Urothelium cell line (cell line): ENCODE measurements around the gene NMBR.
"Not testable (repeated sequence)": the region's sequence is repeated elsewhere in the genome, so short reads cannot be mapped to it uniquely, and the experiment has no call there.

Source experiments
- DNase-seq: peaks from one replicate; pipeline ENCODE4 v3.0.0; 2011; ENCODE audit warnings: low spot score, mixed read lengths
- FAIRE-seq: peaks from 2 replicates; lab custom pipeline; 2011; peaks lifted over from hg19 to GRCh38; lab: Jason Lieb, UNC

NMBR gene

DNA sequence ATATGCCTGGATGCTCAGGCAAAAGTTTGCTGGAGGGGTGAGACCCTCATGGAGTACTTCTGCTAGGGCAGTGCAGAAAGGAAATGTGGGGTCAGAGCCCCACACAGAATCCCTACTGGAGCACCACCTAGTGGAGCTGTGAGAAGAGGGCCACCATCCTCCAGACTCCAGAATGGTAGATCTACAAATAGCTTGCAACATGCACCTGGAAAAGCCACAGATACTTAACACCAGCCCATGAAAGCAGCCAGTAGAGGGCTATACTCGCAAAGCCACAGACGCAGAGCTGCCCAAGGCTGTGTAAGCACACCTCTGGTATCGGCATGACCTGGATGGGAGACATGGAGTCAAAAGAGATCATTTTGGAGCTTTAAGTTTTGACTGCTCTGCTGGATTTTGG, 74.9 kb downstream of the NMBR start:
- FAIRE-seq, result no peak
- no peak for DNase-seq

DNA sequence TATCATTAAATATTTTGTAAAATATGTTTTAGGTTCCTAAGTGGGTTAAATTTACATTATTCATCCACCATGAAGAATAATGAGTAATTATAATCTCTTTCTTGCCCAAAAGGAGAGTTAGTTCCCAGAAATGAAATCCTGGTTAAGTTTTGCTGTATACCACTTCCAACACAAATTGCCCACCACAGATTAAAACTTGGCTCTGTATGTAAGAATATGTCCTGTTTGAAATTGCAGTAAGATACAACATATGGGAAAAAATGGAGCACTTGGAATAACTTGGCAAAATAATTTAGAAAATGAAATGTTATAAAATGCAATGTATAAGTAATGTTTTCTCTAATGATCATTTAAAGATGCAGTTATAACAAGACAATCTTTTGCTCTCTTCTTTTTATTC, 78.5 kb downstream of the NMBR start:
- DNase-seq, result no peak
- no peak for FAIRE-seq

DNA sequence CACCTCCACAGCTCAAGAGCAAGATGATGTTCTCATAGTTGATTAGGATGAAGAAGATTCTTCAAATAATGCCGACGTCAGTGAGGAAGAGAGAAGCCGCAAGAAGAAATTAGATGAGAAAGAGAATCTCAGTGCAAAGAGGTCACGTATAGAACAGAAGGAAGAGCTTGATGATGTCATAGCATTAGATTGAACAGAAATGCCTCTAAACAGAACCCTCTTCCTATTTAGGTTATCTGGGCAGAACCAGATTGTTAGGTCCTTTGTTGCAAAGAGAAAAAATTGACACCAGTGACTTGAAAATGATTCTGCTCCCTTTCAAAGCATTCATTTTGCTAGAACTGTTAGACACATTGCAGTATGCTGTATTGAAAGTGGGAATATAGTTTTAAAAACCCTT, 84.1 kb downstream of the NMBR start:
- not testable (repeated sequence) for FAIRE-seq, DNase-seq

DNA sequence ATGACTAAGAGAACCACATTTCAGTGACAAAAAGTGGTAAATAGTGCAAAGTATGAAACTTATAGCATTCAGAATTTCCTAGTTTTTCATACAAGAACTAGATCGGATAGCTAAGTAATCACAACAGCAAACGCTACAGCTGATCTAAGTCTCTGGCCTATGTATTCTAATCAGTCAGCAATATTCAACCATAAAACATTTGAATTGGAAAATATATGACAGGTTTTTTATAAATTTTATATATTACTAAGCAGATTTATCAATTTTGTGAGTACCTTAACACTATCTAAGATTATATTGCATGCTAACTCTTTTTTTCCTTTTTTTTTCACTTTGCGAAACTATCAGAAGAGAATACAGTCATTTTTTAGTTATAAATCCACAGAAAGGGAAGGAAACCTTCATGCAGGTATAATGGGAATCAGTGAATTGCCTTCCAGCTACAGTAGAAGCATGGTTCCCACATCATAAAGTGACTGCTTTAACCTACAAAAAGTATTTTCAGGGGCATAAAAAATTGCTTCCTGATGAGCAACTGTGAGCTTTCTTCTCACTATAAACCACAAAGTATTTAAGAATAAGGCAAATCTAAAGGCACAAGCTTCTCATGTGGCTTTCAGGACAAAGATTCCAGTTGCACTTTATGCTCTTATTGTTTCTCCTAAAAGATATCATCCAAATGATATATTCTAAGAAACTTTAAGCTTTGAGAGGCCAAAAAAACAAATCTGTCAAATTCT, 88.2 kb downstream of the NMBR start:
- no peak for DNase-seq
- FAIRE-seq, result no peak

DNA sequence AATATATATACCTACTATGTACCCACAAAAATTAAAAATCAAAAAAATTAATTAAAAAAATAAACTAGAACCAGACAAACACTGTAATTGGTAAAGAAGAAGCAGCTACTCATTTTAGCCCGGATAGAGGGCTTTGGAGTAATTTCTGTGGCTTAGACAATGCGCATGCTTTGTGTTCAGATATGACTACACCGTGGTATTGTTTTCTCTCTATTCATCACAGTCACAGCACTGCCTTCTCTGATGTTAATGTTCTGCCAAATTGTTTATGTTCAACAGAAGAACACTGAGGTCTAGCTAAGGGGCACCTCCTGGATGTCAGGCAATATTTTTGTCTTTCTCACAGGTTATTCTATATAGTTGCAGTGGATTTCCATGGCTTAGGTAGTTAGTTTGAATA, 91.7 kb downstream of the NMBR start:
- DNase-seq (no peak), FAIRE-seq (no peak)

DNA sequence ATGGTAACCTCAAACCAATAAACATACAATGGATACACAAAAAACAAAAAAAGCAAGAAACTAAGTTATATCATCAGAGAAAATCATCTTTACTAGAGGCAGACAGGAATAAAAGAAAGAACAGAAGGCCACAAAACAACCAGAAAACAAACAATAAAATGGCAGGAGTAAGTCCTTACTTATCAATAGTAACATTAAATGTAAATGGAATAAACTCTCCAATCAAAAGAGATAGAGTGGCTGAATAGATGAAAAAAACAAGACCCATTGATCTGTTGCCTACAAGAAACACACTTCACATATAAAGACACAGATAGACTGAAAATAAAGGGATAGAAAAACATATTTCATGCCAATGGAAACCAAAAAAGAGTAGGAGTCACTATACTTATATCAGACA, 95.5 kb downstream of the NMBR start:
- no peak for FAIRE-seq
- DNase-seq, result no peak

DNA sequence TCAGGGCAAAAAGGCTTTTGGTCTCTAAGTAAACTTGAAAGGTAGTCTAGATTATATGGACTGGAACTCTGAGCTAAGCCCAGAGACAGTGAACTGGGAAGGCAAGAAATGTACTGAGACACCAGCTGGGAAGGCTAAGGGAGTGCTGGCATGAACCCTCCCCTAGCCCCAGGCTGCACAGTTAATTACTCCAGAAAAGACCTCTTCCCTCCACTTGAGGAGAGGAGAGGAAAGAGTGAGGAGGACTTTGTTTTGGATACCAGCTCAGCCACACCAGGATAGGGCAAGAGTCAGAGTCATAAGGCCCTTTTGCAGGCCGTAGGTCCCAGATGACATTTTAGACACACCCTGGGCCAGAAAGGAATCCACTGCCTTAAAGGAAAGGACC, 98.3 kb downstream of the NMBR start:
- DNase-seq (no peak), FAIRE-seq (no peak)

DNA sequence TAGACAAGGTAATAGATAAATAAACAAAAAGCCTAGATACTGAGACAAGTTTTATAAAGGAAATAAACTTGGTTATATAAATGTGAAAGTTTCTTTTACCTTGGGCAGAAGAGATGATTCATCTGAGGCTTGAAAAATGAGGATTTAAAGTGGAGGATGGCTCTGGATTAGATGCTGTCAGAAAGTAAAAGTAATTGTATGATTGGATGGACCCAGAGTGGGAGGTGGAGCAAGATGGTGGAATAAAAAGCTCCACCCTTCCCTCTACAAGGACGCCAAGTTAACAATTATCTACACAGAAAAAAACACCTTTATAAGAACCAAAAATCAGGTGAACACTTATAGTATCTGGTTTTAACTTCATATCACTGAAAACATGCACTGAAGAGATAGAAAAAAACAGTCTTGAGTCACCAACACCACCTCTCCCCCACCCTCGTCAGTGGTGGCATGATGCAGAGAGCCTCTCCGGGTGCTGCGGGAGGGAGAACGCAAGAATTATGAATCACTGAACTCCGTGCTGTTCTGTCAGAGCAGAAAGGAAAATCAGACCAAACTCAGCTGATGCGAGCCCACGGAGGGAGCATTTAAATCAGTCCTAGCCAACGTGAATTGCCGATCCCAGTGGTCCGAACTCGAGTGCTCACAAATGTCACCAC, 98.9 kb downstream of the NMBR start:
- FAIRE-seq (no peak), DNase-seq (no peak)

DNA sequence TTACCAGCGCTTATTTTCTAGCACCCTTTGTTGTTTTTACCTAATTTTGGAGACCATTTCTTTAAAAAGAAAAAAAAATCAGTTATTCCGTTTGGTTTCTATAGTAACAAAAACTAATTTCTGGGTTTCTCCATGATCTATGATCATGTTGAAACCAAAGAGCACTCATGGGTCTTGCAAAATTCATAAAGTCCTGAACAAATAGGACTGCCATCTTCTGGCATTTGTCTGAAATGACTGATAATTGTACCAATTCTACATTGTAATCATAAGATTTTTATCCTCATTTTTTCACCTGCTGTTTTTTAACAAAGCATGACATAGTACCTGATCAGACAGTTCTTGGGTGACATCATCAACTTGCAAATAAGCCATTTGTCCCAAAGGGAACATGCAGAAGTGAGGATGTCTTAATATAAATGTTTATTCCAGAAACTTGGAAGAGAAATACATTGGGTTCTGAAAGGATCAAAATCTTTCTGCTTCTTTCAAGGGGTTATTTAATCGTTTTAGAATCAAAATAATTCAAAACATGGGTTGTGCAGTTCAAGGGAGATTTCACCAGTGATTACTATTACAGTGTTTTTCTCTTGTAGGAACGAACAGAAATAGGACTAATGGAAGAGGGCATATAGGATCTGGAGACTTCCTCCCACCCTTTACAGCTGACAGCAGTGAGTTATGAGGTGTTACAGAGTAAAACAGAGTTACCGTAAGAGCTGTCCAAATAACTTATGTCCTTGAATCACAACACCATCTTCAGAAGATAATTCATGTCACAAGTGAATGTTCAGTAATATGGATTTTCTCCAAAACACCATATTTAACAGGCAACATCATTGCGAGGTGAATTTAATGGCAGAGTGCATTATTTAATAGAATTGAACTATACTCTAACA, 101.3 kb downstream of the NMBR start:
- no peak for FAIRE-seq
- peak; percentile 7 for DNase-seq

DNA sequence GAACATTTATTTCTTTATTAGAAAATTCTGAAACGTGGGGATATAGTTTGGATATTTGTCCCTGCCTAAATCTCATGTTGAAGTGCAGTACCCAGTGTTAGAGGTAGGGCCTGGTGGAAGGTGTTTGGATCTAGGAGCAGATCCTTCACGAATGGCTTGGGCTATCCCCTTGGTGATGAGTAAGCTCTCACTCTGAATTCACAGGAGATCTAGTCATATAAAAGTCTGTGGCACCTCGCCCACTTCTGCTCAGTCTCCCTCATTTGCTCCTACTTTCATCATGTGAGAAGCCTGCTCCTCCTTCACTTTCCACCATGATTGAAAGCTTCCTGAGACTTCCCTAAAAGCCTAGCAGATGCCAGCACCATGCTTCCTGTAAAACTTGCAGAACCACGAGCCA, 111.0 kb downstream of the NMBR start:
- FAIRE-seq, result no peak
- no peak for DNase-seq

DNA sequence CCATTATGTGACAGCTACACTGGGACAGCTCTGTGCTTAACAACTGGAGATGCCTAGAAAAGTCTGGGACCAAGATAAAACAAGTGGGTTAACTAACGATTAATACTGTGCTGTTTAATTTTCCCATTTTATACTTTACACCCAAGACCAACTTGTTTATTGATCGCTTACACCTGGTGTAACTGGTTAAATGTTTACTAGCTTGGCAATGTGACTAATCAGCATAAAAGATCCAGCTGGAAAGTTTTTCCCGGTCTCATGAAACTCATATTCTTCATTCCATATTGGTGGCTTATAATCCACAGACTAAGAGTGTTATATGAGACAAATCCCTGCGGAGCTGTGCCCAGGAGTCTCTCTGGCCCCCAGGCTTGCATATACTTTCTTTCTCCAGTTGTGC, 115.9 kb downstream of the NMBR start:
- FAIRE-seq, result no peak
- no peak for DNase-seq

DNA sequence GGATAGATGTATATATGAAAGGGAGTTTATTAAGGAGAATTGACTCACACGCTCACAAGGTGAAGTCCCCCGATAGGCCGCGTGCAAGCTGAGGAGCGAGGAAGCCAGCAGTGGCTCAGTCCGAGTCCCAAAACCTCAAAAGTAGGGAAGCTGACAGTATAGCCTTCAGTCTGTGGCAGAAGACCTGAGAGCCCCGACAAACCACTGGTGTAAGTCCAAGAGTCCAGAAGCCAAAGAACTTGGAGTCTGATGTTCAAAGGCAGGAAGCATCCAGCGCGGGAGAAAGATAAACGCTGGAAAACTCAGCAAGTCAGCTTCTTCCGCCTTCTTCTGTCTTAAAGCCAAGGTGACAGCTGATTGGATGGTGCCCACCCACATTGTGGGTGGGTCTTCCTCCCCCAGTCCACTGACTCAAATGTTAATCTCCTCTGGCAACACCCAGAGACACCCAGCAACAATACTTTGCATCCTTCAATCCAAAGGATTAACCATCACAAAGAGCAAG, 116.8 kb downstream of the NMBR start:
- DNase-seq, result peak; percentile 36
- FAIRE-seq, result no peak

DNA sequence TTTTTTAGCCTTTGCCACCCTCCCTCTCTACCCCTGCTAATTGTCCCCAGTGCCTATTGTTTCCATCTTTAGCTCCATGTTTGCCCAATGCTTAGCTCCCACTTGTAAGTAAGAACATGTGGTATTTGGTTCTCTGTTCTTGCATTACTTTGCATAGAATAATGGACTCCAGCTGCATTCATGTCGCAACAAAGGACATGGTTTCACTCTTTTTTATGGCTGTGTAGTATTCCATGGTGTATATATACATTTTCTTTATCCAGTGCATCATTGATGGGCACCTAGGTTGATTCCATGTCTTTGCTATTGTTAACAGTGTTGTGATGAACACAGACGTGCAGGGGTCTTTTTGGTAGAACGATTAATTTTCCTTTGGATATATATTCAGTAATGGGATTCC, 118.4 kb downstream of the NMBR start:
- DNase-seq (no peak), FAIRE-seq (no peak)

DNA sequence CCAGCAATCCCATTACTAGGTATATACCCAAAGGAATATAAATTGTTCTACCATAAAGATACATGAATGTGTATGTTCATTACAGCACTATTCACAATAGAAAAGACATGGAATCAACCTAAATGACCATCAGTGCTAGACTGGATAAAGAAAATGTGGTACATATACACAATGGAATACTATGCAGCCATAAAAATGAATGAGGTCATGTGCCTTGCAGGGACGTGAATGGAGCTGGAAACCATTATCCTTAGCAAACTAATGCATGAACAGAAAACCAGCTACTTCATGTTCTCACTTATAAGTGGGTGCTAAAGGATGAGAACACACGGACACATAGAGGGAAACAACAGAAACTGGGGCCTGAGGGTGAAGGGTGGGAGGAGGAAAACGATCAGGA, 119.1 kb downstream of the NMBR start:
- not testable (repeated sequence) for FAIRE-seq

DNA sequence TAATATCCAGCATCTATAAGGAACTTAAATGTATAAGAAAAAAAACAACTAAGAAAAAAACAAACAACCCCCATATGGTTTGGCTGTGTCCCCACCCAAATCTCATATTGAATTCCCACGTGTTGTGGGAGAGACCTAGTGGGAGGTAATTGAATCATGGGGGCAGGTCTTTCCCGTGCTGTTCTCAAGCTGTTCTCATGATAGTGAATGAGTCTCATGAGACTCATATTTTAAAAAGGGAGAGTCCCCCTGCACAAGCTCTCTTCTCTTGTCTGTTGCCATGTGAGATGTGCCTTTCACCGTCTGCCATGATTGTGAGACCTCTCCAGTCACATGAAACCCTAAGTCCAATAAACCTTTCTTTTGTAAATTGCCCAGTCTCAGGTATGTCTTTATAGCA, 119.8 kb downstream of the NMBR start:
- DNase-seq (no peak), FAIRE-seq (no peak)

More for the DNA sequence above, 119.1 kb downstream of the NMBR start:
- DNase-seq, result not testable (repeated sequence)

DNA sequence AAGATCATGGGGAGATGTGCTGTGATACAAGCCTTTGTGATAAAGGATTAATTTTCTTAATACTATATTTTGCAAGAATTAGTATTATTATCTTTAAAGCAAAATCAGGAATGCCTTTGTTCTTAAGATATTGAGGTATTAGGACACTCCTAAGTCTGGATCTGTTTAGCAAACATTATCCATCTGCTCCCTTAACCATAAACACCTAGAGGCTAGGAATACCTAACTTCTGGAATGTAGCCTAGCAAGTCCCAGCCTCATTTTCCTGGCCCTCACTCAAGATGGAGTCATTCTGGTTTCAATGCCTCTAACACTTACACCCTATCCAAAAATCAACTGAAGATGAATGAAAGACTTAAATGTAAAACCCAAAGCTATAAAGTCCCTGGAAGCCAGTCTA, 120.5 kb downstream of the NMBR start:
- FAIRE-seq (no peak), DNase-seq (no peak)
